NCI-H2107 treated with DMSO at 0.1 percent for 48 hours (cell line): ENCODE data around the gene PARVA.
A peak's percentile ranks its signal among the peaks of the same experiment; 100 is the strongest.

ENCODE experiments used
- DNase-seq: peaks from one replicate; lab custom pipeline; 2025; ENCODE audit not compliant: unreplicated experiment; lab: John Stamatoyannopoulos, UW

PARVA gene

DNA sequence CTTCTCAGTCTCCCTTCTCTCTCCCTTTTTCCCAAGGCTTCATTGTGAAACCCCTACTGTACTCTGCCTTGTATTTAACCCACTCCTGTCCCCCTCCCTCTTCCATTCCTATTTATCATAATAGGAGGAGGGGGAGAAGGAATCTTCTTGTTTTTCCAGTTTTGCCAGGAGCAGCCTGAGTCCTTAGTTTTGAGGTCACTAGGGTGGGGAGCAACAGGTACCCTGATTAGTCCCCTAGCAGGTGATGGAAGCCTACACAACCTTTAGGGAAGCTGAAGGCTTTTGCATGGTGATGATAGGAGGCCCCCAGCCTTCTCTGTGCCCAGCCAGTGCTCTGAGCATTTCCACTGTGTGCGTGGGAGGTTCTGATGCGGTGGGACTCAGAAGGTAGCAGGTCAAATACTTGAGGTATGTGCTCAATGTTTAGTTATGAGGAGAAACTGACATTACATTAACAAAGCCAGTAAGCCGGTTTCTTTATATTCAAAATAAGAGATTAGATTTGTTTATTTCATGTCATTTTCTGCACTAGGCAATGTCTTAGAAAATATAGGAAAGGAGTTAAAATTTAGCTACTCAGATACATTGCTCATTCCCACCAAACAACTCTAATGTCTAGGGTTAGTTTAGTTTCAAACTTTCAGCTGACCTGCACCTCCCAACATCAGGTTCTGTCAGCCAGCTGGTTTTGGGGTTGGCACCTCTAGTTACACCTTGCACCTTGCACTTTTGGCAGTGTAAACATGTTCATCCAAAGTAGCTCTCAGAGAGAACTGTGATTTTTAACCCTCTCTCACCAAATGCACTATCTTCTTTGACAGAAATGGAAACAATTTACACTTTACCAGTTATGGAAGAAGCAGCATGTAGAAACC is 26.0 kb downstream of the PARVA start:
- no peak for DNase-seq

DNA sequence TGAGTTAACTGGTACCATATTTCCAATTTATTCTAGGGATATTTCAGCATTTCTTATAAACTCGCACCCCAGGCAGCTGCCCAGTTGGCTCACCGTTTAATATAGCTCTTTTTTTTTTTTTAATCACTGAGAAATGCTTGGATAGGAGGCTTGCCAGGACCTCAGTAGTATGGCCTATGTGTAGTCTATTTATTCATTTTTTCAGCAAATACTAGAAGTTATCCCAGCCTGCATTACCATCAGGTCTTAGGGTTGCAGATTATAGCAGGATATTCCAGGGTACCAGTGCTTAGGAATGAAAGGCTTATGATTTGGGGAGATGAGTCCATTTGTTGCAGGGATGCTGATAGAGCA is 26.6 kb downstream of the PARVA start:
- no peak for DNase-seq

DNA sequence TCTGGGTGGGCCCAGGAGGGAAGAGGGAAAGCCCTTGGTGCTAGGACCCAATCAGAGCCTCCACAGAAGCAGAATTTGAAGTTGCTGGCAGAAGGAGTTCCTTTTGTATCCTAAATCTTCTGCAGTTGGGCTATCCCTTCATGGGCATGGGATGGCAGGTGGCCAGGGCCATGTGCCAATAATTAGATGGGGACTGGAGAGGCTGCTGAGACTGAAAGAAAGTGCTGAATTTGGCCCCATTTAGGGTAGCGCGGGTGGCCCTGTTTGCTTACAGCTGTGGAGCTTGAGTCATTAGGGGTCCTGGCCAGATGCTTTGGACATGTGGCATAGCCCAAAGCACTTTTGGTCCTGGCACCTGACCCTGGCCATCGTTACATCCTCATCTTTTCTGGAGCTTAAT is 27.1 kb downstream of the PARVA start:
- DNase-seq, result no peak

DNA sequence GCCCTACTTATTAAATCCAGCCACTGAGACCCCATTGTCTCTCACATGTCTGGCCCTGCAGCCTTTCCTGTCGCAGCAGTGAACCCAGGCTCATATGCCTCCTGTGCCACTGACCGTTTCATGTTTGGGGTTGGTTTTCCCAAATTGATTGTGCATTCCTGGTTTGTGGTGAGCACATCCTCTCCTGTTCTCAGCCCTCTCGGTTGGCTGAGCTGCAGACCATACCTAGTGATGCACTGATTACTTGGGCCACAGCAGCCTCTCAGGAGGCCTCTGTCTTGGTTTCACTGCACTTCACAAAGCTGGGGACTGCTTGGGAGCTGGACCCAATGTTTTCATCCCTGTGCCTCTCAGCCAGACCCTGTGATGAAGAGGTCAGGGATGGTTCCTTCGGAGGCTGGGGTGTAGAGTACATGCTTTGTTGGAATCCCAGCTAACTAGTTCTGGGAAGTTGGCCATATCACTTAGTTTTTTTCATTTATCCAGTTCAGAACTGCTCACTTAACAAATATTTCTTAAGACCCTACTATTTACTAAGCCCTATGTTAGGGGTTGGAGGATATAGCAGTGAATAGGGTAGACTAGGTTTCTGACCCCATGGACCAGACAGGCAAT is 30.9 kb downstream of the PARVA start:
- DNase-seq, result no peak

DNA sequence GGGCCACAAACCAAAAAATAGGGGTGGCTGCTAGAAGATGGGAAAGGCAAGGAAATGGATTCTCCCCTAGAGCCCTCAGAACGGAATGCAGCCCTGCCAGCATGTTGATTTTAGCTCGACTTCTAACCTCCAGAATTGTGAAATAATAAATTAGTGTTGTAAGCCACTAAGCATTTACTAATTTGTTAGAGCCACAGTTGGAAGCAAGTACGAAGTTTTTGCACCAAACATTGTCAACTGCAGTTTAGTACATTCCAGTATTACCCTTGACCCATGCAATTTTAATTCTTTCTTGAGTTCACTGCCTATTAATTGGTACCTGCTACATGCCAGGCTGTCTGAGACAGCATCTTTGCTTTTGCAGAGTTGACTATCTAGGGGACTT is 32.2 kb downstream of the PARVA start:
- no peak for DNase-seq

DNA sequence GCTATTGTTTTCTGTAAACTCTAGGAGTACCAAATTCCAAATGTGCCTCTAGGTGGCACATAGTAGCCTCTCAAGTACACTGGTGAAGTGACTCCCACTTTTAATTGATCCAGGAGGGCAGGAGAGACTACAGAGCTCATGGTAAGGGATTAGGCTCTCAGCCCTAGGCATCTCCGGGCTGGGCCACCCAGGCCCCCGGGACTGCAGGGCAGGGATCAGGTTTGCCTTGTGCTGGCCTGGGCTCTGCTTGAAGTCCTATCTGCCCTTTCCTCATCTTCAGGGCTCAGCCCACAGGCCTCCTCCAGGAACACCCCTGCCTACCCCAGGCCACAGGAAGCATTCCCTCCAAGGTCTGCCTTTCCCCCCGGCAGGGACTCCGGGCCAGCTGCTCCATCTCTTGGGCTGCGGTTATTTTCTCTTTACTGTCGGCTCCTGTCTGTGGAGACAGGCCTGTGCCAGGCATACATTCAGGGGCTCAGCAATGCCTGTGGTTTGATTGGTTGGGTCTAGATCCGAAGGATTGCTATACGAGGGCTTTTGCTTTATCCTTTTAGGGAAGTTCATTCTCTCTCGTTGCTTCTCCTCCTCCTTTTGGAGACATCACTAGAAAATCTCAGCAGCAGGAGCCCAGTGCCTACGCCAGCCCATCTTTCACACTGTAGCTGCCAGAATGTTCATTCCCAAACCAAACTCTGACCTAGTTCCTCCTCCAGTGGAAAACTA is 32.8 kb downstream of the PARVA start:
- peak; percentile 19 for DNase-seq

DNA sequence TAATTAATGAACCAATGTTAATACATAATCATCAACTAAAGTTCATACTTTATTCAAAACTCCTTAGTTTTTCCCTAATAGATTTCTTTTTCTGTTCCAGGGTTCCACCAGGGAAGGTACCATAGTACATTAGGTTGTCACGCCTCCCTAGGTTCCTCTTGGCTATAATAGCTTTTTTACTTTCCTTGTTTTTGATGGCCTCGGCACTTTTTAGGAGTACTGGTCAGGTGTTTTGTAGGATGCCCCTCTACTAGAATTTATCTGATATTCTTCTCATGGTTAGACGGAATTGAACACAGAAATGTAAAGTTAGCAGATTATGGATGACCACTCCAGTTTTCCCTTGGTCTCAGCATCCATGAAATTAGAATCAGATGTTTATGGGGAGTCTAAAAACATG is 34.0 kb downstream of the PARVA start:
- DNase-seq, result no peak

DNA sequence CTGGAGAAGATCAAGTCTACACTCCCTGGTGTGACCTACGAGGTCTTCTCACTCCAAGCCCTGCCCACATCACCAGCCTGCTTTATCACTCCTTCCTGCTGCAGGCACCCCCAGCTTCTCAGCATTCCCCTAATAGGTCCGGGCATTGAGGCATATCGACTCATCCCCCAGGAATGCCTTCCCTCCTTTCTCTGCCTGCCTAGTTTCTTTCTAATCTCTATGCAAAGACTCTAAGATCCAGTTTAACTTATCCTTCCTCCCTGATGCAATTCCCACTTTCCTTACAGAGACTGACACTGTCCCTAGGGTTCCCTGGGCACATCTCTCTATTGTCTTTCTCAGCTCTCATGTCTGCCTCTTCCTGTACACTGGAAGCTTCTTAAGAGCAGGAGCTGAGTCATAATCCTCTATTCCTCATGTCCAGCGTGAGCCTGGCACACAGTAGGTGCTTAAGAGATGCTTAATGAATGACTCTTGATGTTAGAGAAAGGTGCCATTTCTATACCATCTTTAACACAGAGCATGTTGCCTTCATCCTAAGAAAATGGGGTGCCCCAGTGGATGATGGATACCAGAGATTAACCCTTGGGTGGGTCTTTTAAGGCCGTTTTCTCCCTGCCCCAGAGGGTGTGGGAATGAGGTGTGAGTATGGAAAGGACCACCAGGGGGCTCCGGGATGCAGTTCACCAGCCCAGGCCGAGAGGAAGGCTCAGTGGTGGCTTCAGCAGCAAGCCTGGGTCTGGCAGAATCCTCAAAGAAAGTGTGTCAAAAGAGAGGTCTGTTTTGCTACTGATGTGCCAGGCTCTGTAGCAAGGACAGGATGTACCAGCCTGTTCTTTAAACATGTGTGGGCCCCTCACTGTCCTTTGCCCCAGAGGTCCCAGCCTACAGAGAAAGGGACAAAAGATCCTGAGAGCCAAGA is 34.7 kb downstream of the PARVA start:
- peak; percentile 20 for DNase-seq

DNA sequence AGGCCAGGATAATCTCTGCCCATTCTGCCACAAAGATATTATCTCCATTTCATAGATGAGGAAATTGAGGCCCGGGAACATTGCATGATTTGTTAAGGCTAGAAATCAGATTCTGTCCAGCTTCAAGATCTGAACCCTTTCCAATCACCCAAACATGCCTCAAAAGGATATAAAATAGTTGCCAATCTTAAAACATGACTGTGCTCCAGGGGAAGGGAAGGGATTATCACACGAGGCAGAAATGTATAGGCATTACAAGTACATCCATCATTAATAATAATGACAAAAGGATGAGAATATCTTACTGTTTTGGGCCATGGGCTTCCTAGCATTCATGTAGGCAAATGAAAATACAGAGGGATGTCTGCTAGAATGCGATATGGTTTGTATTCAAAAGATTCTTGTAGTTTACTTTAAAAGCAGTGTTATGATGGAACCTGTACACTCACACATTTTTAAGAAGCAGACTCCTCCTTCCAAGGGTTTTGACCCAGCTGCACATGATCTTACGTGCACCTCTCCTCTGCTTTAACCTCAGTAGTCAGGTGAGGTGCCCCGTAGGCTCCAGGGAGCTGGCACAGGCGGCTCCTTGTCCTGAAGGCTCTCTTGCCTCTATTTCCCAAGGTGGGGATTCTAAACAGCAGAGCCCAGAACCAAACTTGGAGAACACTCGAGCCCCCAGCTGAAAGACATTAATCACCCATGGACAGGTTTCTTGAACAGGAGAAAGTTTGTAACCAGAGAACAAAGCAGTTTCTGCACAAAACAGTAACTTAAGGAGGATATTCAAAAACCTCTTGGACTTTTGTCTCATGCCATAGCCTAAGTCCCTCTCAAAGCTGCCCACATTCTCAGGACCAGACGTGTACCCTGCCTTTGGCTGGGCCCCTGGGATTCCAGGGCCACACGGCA is 36.0 kb downstream of the PARVA start:
- no peak for DNase-seq

DNA sequence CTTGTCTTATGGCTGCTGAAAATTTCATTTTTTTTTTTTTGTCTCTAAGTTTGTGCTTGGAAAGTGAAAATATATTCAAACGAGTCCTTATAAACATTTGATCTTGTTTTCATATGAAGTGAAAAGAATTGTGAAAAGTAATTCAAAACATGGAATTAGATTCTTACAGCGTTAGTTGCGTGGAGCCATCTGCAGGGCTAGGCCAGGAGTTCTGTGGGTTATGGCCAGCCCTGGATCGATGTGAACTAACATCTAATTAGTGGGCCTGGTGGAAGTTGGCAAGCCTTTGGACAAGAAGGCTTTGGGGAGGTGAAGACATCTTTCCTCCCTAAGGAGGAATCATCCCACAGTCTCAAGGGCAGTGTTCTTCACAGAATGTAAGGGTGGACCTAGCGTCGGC is 37.2 kb downstream of the PARVA start:
- no peak for DNase-seq

DNA sequence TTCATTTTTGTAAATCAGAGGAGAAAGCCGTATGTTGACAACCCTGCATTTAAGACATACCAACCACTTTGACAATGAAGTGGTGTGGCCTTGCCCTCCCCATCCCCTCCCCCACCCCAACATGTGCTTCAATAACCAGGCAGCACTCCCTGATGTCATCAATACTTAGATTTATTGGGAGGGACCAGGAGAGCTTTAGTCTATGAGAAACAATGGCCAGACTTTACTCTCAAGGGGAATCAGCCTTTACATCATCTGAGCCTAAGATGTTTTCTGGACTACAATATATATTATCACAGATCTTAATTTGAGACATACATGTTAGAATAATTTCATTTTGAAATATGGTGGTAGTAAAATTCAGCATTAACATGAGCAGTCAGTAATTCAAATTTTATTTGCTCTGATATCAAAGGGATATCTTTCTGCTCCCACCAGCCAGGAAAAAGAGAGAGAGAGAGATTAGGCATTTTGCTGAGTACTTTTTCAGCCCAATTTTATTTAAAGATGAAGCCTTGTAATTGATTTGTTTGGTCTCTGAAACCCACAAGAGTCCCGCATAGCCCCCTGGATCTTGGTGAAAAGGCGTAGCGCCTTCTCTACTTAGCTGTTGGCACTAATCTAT is 38.1 kb downstream of the PARVA start:
- DNase-seq, result no peak

DNA sequence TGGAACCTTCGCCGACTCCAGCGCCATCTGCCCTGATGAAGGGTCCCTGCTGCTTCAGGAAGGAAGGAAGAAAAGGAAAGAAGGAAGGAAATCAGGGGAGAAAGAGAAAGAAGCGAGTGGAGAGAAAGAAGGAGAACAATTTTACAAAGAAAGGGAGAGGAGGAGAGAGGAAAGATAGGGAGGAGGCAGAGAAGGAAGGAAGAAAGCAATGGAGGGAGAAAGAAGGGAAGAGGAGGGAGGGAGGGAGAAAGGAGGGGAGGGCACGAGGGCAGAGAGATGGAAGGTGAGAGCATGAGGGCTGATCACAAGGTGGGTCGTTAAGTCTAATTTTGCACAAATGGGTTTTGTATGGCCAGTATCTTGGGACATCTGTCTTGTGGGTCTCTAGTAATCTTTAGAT is 39.2 kb downstream of the PARVA start:
- no peak for DNase-seq

DNA sequence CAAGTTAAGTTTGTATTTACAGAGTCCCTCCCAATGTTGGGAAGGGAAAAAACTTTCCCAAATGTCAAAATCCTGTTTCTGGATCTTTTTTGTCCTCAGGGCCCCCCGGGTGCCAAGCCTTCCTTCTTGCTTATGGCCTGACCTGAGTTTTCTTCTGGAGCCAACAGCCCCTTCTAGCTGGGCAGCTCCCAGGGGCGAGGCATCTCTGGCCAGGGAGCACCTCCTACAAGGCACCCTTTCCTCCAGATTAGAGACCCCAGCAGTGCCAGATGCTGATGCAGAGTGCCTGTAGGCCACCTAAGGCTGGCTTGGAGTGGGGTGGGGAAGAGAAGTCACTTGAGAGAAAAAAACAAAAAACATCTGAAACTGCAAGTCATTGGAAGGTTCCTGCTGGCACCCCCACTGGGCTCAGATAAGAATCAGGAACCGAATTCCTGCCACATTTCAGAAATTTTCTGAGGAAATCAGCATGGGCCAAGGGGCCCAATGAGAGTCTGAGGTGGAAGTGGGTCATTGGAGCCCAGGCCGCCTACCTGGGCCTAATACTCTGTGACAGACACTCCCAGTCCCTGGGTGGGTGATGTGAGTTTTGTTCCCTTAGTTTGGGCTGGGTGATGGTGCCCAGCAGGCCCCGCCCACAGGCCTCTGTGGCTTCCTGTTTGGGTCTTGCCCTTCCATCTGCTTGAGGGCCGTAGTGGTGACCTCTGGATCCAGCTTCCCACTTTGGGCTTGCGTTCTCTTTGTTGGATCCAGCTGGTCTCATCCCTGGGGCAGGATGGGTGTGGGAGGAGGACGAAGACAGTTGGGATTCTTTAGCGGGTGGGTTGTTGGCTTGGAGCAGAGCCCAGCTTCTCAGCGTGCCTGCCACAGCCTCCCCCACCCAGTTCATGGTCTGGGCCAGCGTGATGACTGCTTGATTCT is 40.6 kb downstream of the PARVA start:
- no peak for DNase-seq

DNA sequence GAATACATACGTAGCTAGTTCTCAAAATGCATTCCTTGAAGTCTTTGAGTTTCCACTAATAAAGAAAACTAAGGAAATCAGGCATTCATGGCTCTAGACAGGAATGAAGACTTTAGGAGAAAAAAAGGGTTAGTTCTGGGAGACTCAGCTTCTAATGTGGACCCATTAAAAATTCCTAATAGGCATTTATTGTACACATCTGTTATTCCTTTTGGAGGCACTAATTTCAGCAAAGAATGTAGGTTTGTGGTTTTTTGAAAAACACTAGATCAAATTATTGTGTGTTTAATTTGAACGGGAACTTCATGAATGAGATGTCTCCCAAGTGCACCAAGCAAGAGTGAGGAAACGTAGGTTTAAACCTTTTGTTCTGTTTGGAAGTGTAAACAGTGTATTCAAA is 42.7 kb downstream of the PARVA start:
- DNase-seq, result no peak

DNA sequence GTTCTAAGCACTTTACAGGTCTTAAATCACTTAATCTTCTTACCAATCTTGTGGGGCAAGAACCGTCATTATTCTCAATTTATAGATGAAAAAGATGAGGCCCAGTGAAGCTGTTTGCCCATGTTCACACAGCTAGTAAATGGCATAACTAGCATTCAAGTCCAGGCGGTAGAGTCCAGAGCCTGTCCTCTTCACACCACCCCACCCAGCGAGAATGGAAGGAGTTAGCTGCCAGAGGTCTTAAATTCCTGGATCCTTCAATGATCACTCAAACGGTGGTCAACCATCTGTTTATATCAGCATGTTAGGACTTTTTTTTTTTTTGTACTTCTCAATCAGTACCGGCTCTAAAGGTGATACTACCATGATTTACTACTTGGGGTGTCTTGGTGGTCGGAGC is 43.3 kb downstream of the PARVA start:
- DNase-seq, result no peak

DNA sequence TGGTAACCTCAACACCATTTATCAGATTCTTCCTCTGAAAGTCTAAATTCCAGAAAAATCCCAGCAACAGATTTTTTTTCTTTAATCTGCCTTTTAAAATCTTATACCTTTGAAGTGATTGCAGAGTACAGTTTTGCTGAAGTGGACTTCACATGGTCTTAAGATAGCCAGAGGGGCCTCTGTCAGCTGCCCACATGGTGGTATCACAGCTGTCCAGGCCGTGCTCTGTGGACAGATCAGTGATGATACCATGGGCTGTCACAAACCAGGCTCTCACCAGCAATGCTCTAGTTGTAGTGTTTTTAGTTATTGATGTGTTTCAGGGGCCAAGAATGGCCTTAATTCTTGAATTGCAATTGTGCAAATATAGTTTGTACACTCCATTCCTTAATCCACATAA is 44.0 kb downstream of the PARVA start:
- DNase-seq, result no peak

DNA sequence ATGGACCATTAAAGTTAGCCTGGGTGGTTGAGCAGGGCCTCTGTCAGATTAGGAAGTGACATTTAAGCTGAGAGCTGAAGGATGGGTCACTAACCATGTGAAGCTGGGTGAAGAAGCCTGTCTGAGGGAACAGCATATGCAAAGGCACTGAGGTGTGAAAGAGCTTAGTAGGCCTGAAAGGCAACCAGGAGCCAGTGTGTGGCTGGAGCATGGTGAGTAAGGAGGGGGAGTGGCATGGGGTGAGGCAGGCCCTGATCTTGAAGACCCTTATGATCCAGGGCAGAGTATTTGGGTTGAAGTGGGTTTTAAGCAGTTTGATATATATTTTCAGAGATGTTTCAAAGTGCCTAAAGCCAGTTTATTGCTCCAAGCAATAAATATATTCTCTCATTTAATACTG is 48.8 kb downstream of the PARVA start:
- no peak for DNase-seq

DNA sequence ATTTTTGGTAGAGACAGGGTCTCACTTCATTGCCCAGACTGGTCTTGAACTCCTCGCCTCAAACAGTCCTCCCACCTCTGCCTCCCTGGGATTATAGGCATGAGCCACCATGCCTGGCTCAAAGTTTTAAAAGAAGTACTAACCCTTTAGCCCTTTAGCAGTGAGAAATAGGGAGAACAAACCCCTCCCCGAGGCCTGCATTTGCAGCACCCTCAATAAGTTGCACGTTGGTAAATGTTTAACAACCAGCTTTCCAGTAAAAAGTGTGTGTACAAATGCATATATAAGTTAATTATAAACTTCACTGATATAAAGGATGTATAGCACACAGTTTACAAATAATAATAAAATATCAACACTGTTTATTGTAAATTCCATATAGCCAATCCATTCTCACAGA is 51.8 kb downstream of the PARVA start:
- no peak for DNase-seq

DNA sequence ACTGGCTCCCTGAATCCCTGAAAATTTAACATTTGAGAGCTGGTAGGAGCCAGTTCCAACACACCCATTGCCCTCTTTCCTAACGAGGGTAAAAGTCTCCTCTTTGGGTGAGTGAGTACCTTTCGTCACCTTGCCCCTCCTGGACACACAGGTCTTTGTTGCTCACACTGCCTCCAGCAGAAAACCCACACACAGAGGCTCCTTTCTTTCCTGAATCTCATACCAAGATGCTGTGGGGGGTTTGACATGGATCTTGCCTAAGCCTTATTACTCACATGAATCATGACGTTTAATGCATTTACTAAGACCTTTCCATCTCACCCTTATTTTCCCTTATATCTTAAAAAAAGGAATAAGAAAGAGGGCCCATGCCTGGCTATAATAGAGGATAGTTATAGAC is 53.0 kb downstream of the PARVA start:
- no peak for DNase-seq
